ENCODE measurements around the gene UBL5.

The UBL5 gene

DNA sequence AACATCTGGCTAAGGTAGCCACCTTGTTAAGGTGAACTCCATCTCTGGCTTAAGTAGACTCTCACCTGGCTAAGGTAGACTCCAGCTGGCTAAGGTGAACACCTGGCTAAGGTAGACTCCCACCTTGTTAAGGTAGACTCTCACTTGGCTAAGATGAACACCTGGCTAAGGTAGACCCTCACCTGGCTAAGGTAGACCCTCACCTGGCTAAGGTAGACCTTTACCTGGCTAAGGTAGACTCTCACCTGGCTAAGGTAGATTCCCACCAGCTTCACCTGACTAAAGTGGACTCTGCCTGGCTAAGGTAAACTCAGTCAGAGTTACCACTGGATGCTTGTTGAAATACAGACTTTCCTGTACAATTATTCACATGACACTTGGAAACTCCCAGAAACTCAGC, 31.0 kb downstream of the UBL5 start:
- Histone ChIP-seq H4K20me1 (ENCODE audit: insufficient read depth) (no peaks in the 10 kb centered on the region), H3K36me3 (ENCODE audit: insufficient read depth) (no peaks in the 10 kb centered on the region), H3K27me3 (ENCODE audit: insufficient read depth, low read depth) (peaks cover 3% of the 10 kb centered on the region; the same call in 1 of the 2 replicates), H2AFZ (ENCODE audit: low read depth) (no peak overlapping the region), H3K27ac (no peak overlapping the region), H3K4me3 (IDR thresholded peaks at IDR 0.05; ENCODE audit: insufficient read depth, low read depth, low read length) (no peak overlapping the region), H3K4me2 (no peak overlapping the region), H3K4me1 (ENCODE audit: low read depth, poor library complexity, severe bottlenecking) (no peaks in the 10 kb centered on the region), H3K9ac (no peak overlapping the region), H3K79me2 (ENCODE audit: insufficient read depth, low read depth) (no peaks in the 10 kb centered on the region)
- no peak for TF ChIP-seq CTCF (conservative IDR thresholded peaks at IDR 0.05; ENCODE audit: low read depth, low read length)

DNA sequence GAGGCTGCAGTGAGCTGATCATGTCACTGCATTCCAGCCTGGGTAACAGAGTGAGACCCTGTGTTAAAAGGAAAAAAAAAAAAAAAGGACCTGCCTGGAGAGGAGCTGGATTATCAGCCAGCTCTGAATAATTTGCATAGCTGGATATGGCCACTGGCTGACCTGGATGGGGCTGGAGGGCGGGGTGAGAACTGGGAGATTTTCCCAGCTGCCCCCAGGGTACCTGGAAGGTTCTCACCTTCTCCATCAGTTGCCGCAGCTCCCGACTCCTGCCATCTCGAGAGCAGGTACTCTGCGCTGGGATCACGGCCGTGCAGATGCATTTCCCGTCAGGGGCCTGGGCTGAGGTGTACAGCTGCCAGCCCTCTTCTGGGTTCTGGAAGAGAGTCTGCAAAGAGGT, 32.7 kb downstream of the UBL5 start:
- H3K4me3 ChIP-seq (IDR thresholded peaks at IDR 0.05; ENCODE audit: insufficient read depth, low read depth, low read length) = no peak overlapping the region
- no peak for TF ChIP-seq CTCF (conservative IDR thresholded peaks at IDR 0.05; ENCODE audit: low read depth, low read length)
- H3K9ac ChIP-seq = no peak overlapping the region
- H2AFZ ChIP-seq (ENCODE audit: low read depth) = no peak overlapping the region
- H3K4me2 ChIP-seq = no peak overlapping the region
- H3K27ac ChIP-seq = no peak overlapping the region
- H4K20me1 ChIP-seq (ENCODE audit: insufficient read depth) = no peaks in the 10 kb centered on the region
- no peaks in the 10 kb centered on the region for H3K79me2 ChIP-seq (ENCODE audit: insufficient read depth, low read depth)
- H3K4me1 ChIP-seq (ENCODE audit: low read depth, poor library complexity, severe bottlenecking) = no peaks in the 10 kb centered on the region
- no peaks in the 10 kb centered on the region for H3K36me3 ChIP-seq (ENCODE audit: insufficient read depth)
- peaks cover 11% of the 10 kb centered on the region; the same call in 1 of the 2 replicates for H3K27me3 ChIP-seq (ENCODE audit: insufficient read depth, low read depth)

DNA sequence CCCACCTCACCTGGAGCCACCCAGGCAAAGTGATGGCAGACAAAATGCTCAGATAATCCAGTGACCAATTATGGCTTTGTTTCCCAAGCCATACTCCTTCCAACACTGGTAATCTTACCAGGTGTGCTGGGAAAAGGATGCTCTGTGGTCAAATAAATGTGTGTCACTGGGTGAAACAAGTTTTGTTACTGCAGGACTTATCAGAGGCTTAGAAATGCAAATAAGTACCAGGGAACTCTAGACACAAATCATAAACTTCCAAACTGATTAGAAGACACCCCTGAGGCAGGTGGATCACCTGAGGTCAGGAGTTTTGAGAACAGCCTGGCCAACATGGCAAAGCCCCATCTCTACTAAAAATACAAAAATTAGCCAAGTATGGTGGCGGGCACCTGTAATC, 33.8 kb downstream of the UBL5 start:
- no peak for TF ChIP-seq CTCF (conservative IDR thresholded peaks at IDR 0.05; ENCODE audit: low read depth, low read length)

GRCh38 chr19:9862938-9863337, 35.2 kb downstream of the UBL5 start:
- peaks cover 18% of the 10 kb centered on the region; the same call in 1 of the 2 replicates for H3K27me3 ChIP-seq (ENCODE audit: insufficient read depth, low read depth)
- H3K27ac ChIP-seq = no peak overlapping the region
- no peak overlapping the region for H3K4me3 ChIP-seq (IDR thresholded peaks at IDR 0.05; ENCODE audit: insufficient read depth, low read depth, low read length)
- H3K36me3 ChIP-seq (ENCODE audit: insufficient read depth) = no peaks in the 10 kb centered on the region
- peaks cover 10% of the 10 kb centered on the region for H3K4me1 ChIP-seq (ENCODE audit: low read depth, poor library complexity, severe bottlenecking)
- TF ChIP-seq CTCF (conservative IDR thresholded peaks at IDR 0.05; ENCODE audit: low read depth, low read length) = no peak
- H3K4me2 ChIP-seq = no peak overlapping the region
- no peak overlapping the region for H3K9ac ChIP-seq
- H2AFZ ChIP-seq (ENCODE audit: low read depth) = no peak overlapping the region
- no peaks in the 10 kb centered on the region for H3K79me2 ChIP-seq (ENCODE audit: insufficient read depth, low read depth)
- no peaks in the 10 kb centered on the region for H4K20me1 ChIP-seq (ENCODE audit: insufficient read depth)

More for the DNA sequence above, 33.8 kb downstream of the UBL5 start:
- Histone ChIP-seq H3K4me3 (IDR thresholded peaks at IDR 0.05; ENCODE audit: insufficient read depth, low read depth, low read length) (no peak overlapping the region), H3K36me3 (ENCODE audit: insufficient read depth) (no peaks in the 10 kb centered on the region), H3K27ac (no peak overlapping the region), H3K4me2 (no peak overlapping the region), H3K27me3 (ENCODE audit: insufficient read depth, low read depth) (peaks cover 18% of the 10 kb centered on the region; the same call in 1 of the 2 replicates), H3K79me2 (ENCODE audit: insufficient read depth, low read depth) (no peaks in the 10 kb centered on the region), H4K20me1 (ENCODE audit: insufficient read depth) (no peaks in the 10 kb centered on the region), H3K9ac (no peak overlapping the region), H2AFZ (ENCODE audit: low read depth) (no peak overlapping the region), H3K4me1 (ENCODE audit: low read depth, poor library complexity, severe bottlenecking) (peaks cover 9% of the 10 kb centered on the region)
